H1 (cell line): ENCODE measurements around the gene OXNAD1. TPM values are rescaled to one million over a fixed set of nuclear protein-coding genes. Genes with fewer than 3 reads are reported as not detected.

ENCODE experiments used
- CTCF ChIA-PET: fragments of 300-600 bp; sonication (Branson Sonifier 250); formaldehyde crosslinking; loops from one replicate; lab custom pipeline; 2021; ENCODE audit not compliant: partially characterized antibody; lab: Charles Lee
- POLR2A ChIA-PET: fragments of 300-600 bp; sonication (Branson Sonifier 250); formaldehyde crosslinking; loops from one replicate; lab custom pipeline; 2021; ENCODE audit warnings: inconsistent platforms; ENCODE audit not compliant: partially characterized antibody; lab: Charles Lee
- DNase-seq, 2 experiments: peaks; one replicate each; pipeline versions ENCODE4 v3.0.0 to v3.0.0-alpha.2; 2010 to 2022; ENCODE audit warnings: low spot score in 2 of 2, low read depth in 1 of 2, mixed read lengths in 1 of 2
- FAIRE-seq: peaks from 2 replicates; lab custom pipeline; 2011; peaks lifted over from hg19 to GRCh38; lab: Jason Lieb, UNC
- H2AFZ ChIP-seq: 2 replicates; pipeline ENCODE4 v1.8.1; 2012; ENCODE audit warnings: low read length, inconsistent platforms
- H2AK5ac ChIP-seq: 2 replicates; pipeline ENCODE4 v1.6.1; 2013; ENCODE audit warnings: low read depth, low read length
- H2BK120ac ChIP-seq: replicated peaks from 2 replicates; pipeline ENCODE3; 2013; ENCODE audit warnings: low read depth, low read length, inconsistent platforms
- H2BK12ac ChIP-seq: 2 replicates; pipeline ENCODE4 v1.6.1; 2013; ENCODE audit warnings: low read depth, low read length
- H2BK15ac ChIP-seq: 2 replicates; pipeline ENCODE4 v1.6.1; 2013; ENCODE audit warnings: low read length
- H2BK20ac ChIP-seq: 2 replicates; pipeline ENCODE4 v1.6.1; 2013; ENCODE audit warnings: low read length
- H2BK5ac ChIP-seq: 2 replicates; pipeline ENCODE4 v1.6.1; 2013; ENCODE audit warnings: low read depth, low read length
- H3K14ac ChIP-seq: 2 replicates; pipeline ENCODE4 v1.6.1; 2013; ENCODE audit warnings: inconsistent platforms; ENCODE audit not compliant: insufficient read length
- H3K18ac ChIP-seq: 2 replicates; pipeline ENCODE4 v1.6.1; 2013; ENCODE audit warnings: low read length; ENCODE audit errors: extremely low read depth
- H3K23ac ChIP-seq: 2 replicates; pipeline ENCODE4 v1.6.1; 2013; ENCODE audit warnings: inconsistent platforms; ENCODE audit not compliant: insufficient read length
- H3K23me2 ChIP-seq: 2 replicates; pipeline ENCODE4 v1.6.1; 2013; ENCODE audit warnings: low read depth, low read length
- H3K27ac ChIP-seq: 2 replicates; pipeline ENCODE4 v1.6.1; 2011; ENCODE audit warnings: low read depth, low read length, inconsistent platforms
- H3K27me3 ChIP-seq, 4 experiments: replicated peaks in 1 of 4; 1 replicate in 1 of 4; 2 replicates in 3 of 4; pipeline versions ENCODE4 v1.6.1 to v1.8.1; 2011 to 2013; ENCODE audit warnings: low read length in 3 of 4, mild to moderate bottlenecking in 3 of 4, inconsistent platforms in 2 of 4, mixed read lengths in 2 of 4, moderate library complexity in 1 of 4; ENCODE audit not compliant: control insufficient read depth in 3 of 4, insufficient read depth in 3 of 4; ENCODE audit errors: extremely low read depth in 1 of 4
- H3K36me3 ChIP-seq, 4 experiments: 2 replicates each; pipeline versions ENCODE4 v1.6.1 to v1.8.1; 2011 to 2013; ENCODE audit warnings: mild to moderate bottlenecking in 4 of 4, low read length in 3 of 4, moderate library complexity in 2 of 4, control low read depth in 1 of 4, inconsistent platforms in 1 of 4; ENCODE audit not compliant: insufficient read depth in 4 of 4, control insufficient read depth in 2 of 4
- H3K4ac ChIP-seq: replicated peaks from 2 replicates; pipeline ENCODE3; 2013; ENCODE audit warnings: low read length, low read depth, mixed read lengths, inconsistent platforms; ENCODE audit not compliant: insufficient read length
- H3K4me1 ChIP-seq, 4 experiments: replicated peaks in 1 of 4; 1 replicate in 1 of 4; 2 replicates in 3 of 4; pipeline versions ENCODE4 v1.6.1 to v1.8.1; 2011 to 2013; ENCODE audit warnings: low read length in 3 of 4, inconsistent platforms in 2 of 4, mixed read lengths in 1 of 4; ENCODE audit not compliant: insufficient read depth in 4 of 4, control insufficient read depth in 3 of 4
- H3K4me2 ChIP-seq, 2 experiments: 2 replicates each; pipeline versions ENCODE4 v1.6.1 to v1.8.1; 2011 to 2013; ENCODE audit warnings: low read depth in 2 of 2, low read length in 2 of 2, control low read depth in 1 of 2, inconsistent platforms in 1 of 2, mild to moderate bottlenecking in 1 of 2; ENCODE audit not compliant: insufficient read depth in 1 of 2
- H3K4me3 ChIP-seq, 4 experiments: fragments of 200-600, 300-600 bp in 1 of 4; sonication (generic), shearing (Covaris generic), sonication (Bioruptor Twin) in 1 of 4; 2 replicates each; pipeline versions ENCODE4 v1.5.1 to v1.8.1; 2011 to 2016; ENCODE audit warnings: low read length in 4 of 4, low read depth in 3 of 4, control low read depth in 2 of 4, inconsistent platforms in 2 of 4, mild to moderate bottlenecking in 2 of 4, mixed read lengths in 1 of 4, moderate library complexity in 1 of 4; ENCODE audit not compliant: insufficient read depth in 2 of 4; ENCODE audit errors: extremely low read depth in 1 of 4
- H3K56ac ChIP-seq: replicated peaks from 2 replicates; pipeline ENCODE3; 2013; ENCODE audit warnings: low read depth, mild to moderate bottlenecking, mixed read lengths, low read length, inconsistent platforms; ENCODE audit not compliant: insufficient read length
- H3K79me1 ChIP-seq: 2 replicates; pipeline ENCODE4 v1.6.1; 2013; ENCODE audit warnings: low read depth, low read length, control low read depth
- H3K79me2 ChIP-seq, 2 experiments: 2 replicates each; pipeline versions ENCODE4 v1.6.1 to v1.8.1; 2012 to 2013; ENCODE audit warnings: low read length in 2 of 2, mild to moderate bottlenecking in 2 of 2, inconsistent platforms in 1 of 2; ENCODE audit not compliant: insufficient read depth in 2 of 2, control insufficient read depth in 1 of 2
- H3K9ac ChIP-seq, 4 experiments: replicated peaks in 1 of 4; 1 replicate in 1 of 4; 2 replicates in 3 of 4; pipeline versions ENCODE4 v1.6.1 to v1.8.1; 2011 to 2013; ENCODE audit warnings: low read depth in 3 of 4, low read length in 3 of 4, control low read depth in 2 of 4, mild to moderate bottlenecking in 2 of 4, moderate library complexity in 2 of 4, inconsistent platforms in 1 of 4; ENCODE audit errors: extremely low read depth in 1 of 4
- H3K9me3 ChIP-seq, 2 experiments: 2 replicates each; pipeline versions ENCODE4 v1.6.1 to v1.8.1; 2012 to 2013; ENCODE audit warnings: mild to moderate bottlenecking in 2 of 2, moderate library complexity in 2 of 2, control low read depth in 1 of 2, inconsistent platforms in 1 of 2, low read depth in 1 of 2, low read length in 1 of 2, mixed read lengths in 1 of 2; ENCODE audit not compliant: insufficient read depth in 2 of 2
- H4K20me1 ChIP-seq, 2 experiments: replicated peaks in 1 of 2; 2 replicates each; pipeline versions ENCODE3 to v1.8.1; 2011 to 2013; ENCODE audit warnings: inconsistent platforms in 2 of 2, low read length in 2 of 2, mild to moderate bottlenecking in 1 of 2; ENCODE audit not compliant: insufficient read depth in 2 of 2, control insufficient read depth in 1 of 2
- H4K5ac ChIP-seq: 2 replicates; pipeline ENCODE4 v1.6.1; 2013; ENCODE audit warnings: low read length, low read depth, mixed read lengths, inconsistent platforms; ENCODE audit not compliant: insufficient read length
- H4K8ac ChIP-seq: 2 replicates; pipeline ENCODE4 v1.8.0; 2013; ENCODE audit warnings: mild to moderate bottlenecking, moderate library complexity, low read length, inconsistent platforms; ENCODE audit not compliant: insufficient read depth; ENCODE audit errors: extremely low read depth
- H4K91ac ChIP-seq: replicated peaks from 2 replicates; pipeline ENCODE3; 2013; ENCODE audit warnings: low read length, mixed read lengths, inconsistent platforms; ENCODE audit not compliant: insufficient read length
- BRCA1 ChIP-seq: IDR thresholded peaks from 2 replicates; pipeline ENCODE4 v1.6.1; 2012; ENCODE audit warnings: low read depth, low read length, improper control_type of control experiment
- CBX5 ChIP-seq: fragments of 300-800, 300-1000 bp; sonication (generic); IDR thresholded peaks from 2 replicates; pipeline ENCODE4 v1.7.1; 2016; ENCODE audit warnings: antibody characterized with exemption, low read length, low read depth
- EP300 ChIP-seq, 2 experiments: IDR thresholded peaks; 1 replicate in 1 of 2; 2 replicates in 1 of 2; pipeline ENCODE4 v1.6.1; 2011 to 2012; ENCODE audit warnings: low read depth in 2 of 2, low read length in 2 of 2, mild to moderate bottlenecking in 2 of 2, borderline replicate concordance in 1 of 2, inconsistent platforms in 1 of 2, moderate library complexity in 1 of 2
- NANOG ChIP-seq: IDR thresholded peaks from 2 replicates; pipeline ENCODE4 v1.6.1; 2011; ENCODE audit warnings: low read length, low read depth, mild to moderate bottlenecking, inconsistent platforms; ENCODE audit not compliant: insufficient read depth, poor library complexity, severe bottlenecking
- RFX5 ChIP-seq: IDR thresholded peaks from 2 replicates; pipeline ENCODE4 v1.6.1; 2011; ENCODE audit warnings: low read depth, low read length, improper control_type of control experiment, borderline replicate concordance
- SIN3A ChIP-seq, 2 experiments: IDR thresholded peaks in 1 of 2; conservative IDR thresholded peaks in 1 of 2; 2 replicates each; pipeline ENCODE4 v1.6.1; 2011 to 2012; ENCODE audit warnings: low read length in 2 of 2, improper control_type of control experiment in 1 of 2, low read depth in 1 of 2, mild to moderate bottlenecking in 1 of 2
- SP1 ChIP-seq: IDR thresholded peaks from 2 replicates; pipeline ENCODE4 v1.6.1; 2011; ENCODE audit warnings: low read depth, low read length
- TBP ChIP-seq: IDR thresholded peaks from 2 replicates; pipeline ENCODE4 v1.6.1; 2011; ENCODE audit warnings: low read depth, low read length, improper control_type of control experiment
- TCF12 ChIP-seq: IDR thresholded peaks from 2 replicates; pipeline ENCODE4 v1.6.1; 2011; ENCODE audit warnings: low read depth, mild to moderate bottlenecking, low read length
- WGBS, 2 experiments: shearing (Covaris generic) in 1 of 2; methylation state at CpG; one replicate each; pipeline versions ENCODE4 v1.1.6 to v1.1.7; 2013 to 2015; ENCODE audit warnings: low lambda C conversion rate in 2 of 2, mixed read lengths in 2 of 2, inconsistent platforms in 1 of 2, low coverage in 1 of 2, missing lambda C conversion rate in 1 of 2; ENCODE audit not compliant: insufficient replicate concordance in 2 of 2, insufficient coverage in 1 of 2, insufficient read length in 1 of 2; ENCODE audit errors: extremely low coverage in 1 of 2, missing lambda C conversion rate in 1 of 2; 5-methylcytosine and 5-hydroxymethylcytosine counted together
- polyA plus RNA-seq, 7 experiments: library from polyadenylated mRNA; depleted of rRNA in 3 of 7; stranded (reverse) in 5 of 7; unstranded in 2 of 7; fragments of >200 nt in 5 of 7; fragments of 200-250 nt in 2 of 7; gene quantifications; 1 replicate in 5 of 7; 2 replicates in 1 of 7; 4 replicates in 1 of 7; pipeline versions ENCODE4 v1.2.1 to v1.2.3, GENCODE V29; 2011 to 2013; ENCODE audit warnings: missing spikeins in 2 of 7, mixed read lengths in 2 of 7
- total RNA-seq: library from RNA; stranded (reverse); fragmentation: NEBNext Ultra II Directional; extraction: Animal tissue kit (Norgen Biotek cat#: 25700); gene quantifications from 2 replicates; pipeline ENCODE4 v1.2.1, GENCODE V29; 2021
- TF ChIP-seq, protein P1 (sequence below): IDR thresholded peaks from 2 replicates; pipeline ENCODE4 v1.6.1; 2012; ENCODE audit warnings: inconsistent platforms

The OXNAD1 gene
- total and polyA plus RNA-seq, 2 of the 8 experiments (the other 6 are each of a cell fraction or from before 2014, with no cell fraction given), result 14.9 to 24.8 TPM

DNA sequence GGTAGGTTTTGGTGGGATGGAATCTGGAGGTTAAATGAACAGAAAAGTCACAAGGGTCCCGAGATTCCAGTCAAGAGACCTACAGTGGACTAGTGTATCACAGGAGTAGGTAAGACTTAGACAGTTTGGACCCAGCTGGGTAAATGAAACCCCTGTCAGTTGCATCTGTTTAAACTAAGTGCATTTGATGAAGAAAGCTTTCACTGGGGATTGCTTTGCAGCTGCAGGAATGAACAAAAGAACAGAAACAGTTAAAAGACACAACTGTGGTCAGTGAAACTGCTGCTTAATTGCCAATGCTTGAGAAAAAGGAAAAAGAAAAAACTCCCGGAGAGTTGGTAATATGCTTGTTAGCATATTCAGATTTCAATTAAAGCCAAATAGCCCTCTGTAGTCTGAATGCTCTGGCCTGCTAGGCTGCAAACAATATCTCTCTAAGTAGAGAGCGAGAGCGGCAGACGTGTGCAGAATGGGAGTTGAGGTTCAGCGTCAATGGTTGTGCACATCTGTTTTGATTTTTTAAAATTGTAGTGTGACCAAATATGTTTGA lies 37.1 kb downstream of the OXNAD1 start:
- H3K9ac ChIP-seq, result no peak overlapping the region
- H2BK20ac ChIP-seq, result no peak overlapping the region
- no peak overlapping the region for H3K23ac ChIP-seq
- no peak overlapping the region for H2BK12ac ChIP-seq
- H4K8ac ChIP-seq, result no peak overlapping the region
- H3K4me1 ChIP-seq, result peaks cover 7 to 29% (median 21%) of the 10 kb centered on the region in 4 experiments; a peak in 6 of 7 replicates
- H3K36me3 ChIP-seq, result peaks cover 0 to 25% (median 7%) of the 10 kb centered on the region in 4 experiments; a peak in 4 of 8 replicates
- TF ChIP-seq BRCA1, result no peak
- 0 out of 2 replicates have a peak, but pooled peaks have one; percentile 74 for TF ChIP-seq TCF12
- TF ChIP-seq, protein P1, sequence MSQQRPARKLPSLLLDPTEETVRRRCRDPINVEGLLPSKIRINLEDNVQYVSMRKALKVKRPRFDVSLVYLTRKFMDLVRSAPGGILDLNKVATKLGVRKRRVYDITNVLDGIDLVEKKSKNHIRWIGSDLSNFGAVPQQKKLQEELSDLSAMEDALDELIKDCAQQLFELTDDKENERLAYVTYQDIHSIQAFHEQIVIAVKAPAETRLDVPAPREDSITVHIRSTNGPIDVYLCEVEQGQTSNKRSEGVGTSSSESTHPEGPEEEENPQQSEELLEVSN, result no peak
- peak; percentile 58 for TF ChIP-seq SP1
- no peak for TF ChIP-seq CBX5
- TF ChIP-seq SIN3A (conservative IDR thresholded peaks at IDR 0.05 in 1 of 2, IDR thresholded peaks at IDR 0.05 in 1 of 2; ENCODE audit: low read depth in 1 of 2, low read length in 2 of 2), result peak; percentile 35 to 66; a peak in 2 of 4 replicates
- no peak for TF ChIP-seq RFX5
- TF ChIP-seq TBP, result no peak
- peak in 1 of 2 experiments; percentile 65; a peak in 1 of 3 replicates for TF ChIP-seq EP300 (IDR thresholded peaks at IDR 0.05; ENCODE audit: borderline replicate concordance in 1 of 2, low read depth in 2 of 2, low read length in 2 of 2)
- TF ChIP-seq NANOG, result peak; percentile 81
- peaks cover 4% of the 10 kb centered on the region; the same call in 1 of the 2 replicates for H3K79me1 ChIP-seq
- ChIA-PET POLR2A (interaction anchor here (0.9 kb wide), 1 partner anchor 24 kb away, joined by 3 read pairs; no protein-coding TSS in a partner anchor), CTCF (interaction anchor here (1.1 to 4.4 kb wide), 5 partner anchors 12 to 24 kb away, joined by 3 to 19 read pairs (median 4); no protein-coding TSS in a partner anchor)
- WGBS, 2 experiments, result 29% methylated on average over 6 of the region's 6 CpGs; no CpG with 5 or more reads in 1 of the 2 experiments
- peak overlapping the region in 1 of 4 experiments; percentile 35; a peak in 1 of 8 replicates for H3K4me3 ChIP-seq
- no peak overlapping the region for H3K4ac ChIP-seq
- DNase-seq, result no peak
- H2BK5ac ChIP-seq, result peak overlapping the region; percentile 47; the same call in 1 of the 2 replicates
- no peak overlapping the region for H3K14ac ChIP-seq
- no peaks in the 10 kb centered on the region for H3K9me3 ChIP-seq
- no peak for FAIRE-seq
- H3K23me2 ChIP-seq, result no peaks in the 10 kb centered on the region
- peak overlapping the region; percentile 51 for H4K5ac ChIP-seq
- peak overlapping the region; percentile 63 for H3K27ac ChIP-seq
- H4K20me1 ChIP-seq, result no peaks in the 10 kb centered on the region
- H2BK120ac ChIP-seq, result peak overlapping the region; percentile 74
- no peak overlapping the region for H2AK5ac ChIP-seq
- H3K27me3 ChIP-seq, result no peaks in the 10 kb centered on the region
- H4K91ac ChIP-seq, result no peak overlapping the region
- no peak overlapping the region for H2BK15ac ChIP-seq
- H3K18ac ChIP-seq, result peak overlapping the region; percentile 65; the same call in 1 of the 2 replicates
- H3K4me2 ChIP-seq, result peak overlapping the region; percentile 38 to 54; a peak in 2 of 4 replicates
- no peak overlapping the region for H3K56ac ChIP-seq
- peaks cover 0 to 2% of the 10 kb centered on the region in 2 experiments; a peak in 1 of 4 replicates for H3K79me2 ChIP-seq
- H2AFZ ChIP-seq, result no peak overlapping the region
